GM13977 (cell line): Measurements from ENCODE around the gene SDCCAG8.

ENCODE experiments used
- DNase-seq: peaks from one replicate; pipeline ENCODE4 v3.0.0; 2012; ENCODE audit warnings: low spot score
- in situ Hi-C: fragments of 300-500 bp; cut with MboI; formaldehyde crosslinking; loops from one replicate; pipeline ENCODE4 v1.12.0; 2022; ENCODE audit warnings: low sequenced_read_pairs, low pct_unique_long_range_greater_than_20kb, mixed read lengths, inconsistent platforms; ENCODE audit not compliant: unreplicated experiment
- TF ChIP-seq, protein P1 (sequence below): IDR thresholded peaks from 2 replicates; pipeline ENCODE4 v1.5.1; 2012; ENCODE audit warnings: mild to moderate bottlenecking, control low read depth; ENCODE audit not compliant: insufficient read depth; ENCODE audit errors: extremely low read depth, missing control alignments

SDCCAG8 gene

DNA sequence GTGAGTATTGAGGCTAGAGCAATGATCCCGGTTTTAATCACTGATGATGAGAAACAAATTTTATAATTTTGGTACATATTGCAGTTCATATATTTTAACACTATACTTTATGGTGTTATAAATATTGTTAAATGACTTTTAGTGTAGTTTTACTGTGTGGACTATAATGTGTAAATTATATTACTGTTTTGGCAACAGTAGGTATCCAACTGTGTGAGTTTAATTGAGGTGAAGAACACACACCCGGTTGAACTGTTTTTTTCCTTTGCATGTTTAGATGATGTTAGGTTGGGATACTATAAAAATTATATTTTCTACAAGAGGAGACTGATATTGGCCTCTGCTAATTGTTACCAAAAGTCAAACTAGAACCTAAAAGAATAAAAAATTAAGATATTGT is 166.5 kb downstream of the SDCCAG8 start:
- TF ChIP-seq, protein P1, sequence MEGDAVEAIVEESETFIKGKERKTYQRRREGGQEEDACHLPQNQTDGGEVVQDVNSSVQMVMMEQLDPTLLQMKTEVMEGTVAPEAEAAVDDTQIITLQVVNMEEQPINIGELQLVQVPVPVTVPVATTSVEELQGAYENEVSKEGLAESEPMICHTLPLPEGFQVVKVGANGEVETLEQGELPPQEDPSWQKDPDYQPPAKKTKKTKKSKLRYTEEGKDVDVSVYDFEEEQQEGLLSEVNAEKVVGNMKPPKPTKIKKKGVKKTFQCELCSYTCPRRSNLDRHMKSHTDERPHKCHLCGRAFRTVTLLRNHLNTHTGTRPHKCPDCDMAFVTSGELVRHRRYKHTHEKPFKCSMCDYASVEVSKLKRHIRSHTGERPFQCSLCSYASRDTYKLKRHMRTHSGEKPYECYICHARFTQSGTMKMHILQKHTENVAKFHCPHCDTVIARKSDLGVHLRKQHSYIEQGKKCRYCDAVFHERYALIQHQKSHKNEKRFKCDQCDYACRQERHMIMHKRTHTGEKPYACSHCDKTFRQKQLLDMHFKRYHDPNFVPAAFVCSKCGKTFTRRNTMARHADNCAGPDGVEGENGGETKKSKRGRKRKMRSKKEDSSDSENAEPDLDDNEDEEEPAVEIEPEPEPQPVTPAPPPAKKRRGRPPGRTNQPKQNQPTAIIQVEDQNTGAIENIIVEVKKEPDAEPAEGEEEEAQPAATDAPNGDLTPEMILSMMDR, result no peak
- DNase-seq, result no peak
- in situ Hi-C loops, result no loop called here

DNA sequence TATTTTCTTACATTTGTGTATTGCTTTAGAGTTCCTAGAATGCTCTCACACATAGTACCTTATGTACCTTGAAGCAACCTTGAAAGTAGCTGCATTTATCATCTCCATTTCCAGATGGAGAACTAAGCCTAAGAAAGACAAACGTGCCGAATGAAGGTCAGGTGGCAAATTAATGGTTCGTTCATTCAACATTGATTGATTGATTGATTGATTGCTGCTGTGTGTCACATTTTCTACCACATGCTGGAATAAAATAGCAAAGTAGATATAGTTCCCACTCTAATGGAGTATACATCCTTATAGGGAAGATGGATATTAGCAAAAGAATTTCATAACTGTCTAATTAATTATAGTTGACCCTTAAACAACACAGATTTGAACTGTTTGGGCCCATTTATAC is 172.2 kb downstream of the SDCCAG8 start:
- no peak for DNase-seq
- in situ Hi-C loops, result no loop called here
- TF ChIP-seq, protein P1, result no peak

DNA sequence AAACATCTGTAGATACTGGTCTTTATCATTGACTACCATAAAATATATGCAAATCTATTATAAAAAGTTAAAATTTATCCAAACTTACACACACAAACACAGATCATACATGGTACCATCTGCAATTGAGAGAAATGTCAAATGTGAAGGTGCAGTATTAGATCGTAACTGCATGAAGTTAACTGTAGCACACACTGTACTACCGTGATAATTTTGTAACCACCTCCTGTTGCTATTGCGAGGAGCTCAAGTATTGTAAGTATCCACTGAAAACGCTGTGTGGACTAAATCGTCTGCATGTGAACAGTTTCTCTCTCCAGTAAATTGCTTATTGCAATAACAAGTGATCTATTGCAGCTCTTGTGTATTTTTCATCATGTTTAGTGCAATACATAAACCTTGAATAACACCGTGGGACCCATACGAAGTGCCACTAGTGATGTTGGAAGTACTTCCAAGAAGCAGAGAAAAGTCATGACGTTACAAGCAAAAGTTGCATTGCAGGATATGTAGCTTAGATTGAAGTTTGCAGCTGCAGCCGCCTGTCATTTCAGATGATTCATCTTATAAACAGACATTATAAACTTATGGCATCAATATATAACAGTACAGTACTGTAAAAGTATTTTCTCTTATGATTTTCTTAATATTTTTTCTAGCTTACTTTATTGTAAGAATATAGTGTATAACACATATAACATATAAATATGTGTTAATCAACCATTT is 172.9 kb downstream of the SDCCAG8 start:
- DNase-seq, result no peak
- in situ Hi-C loops, result no loop called here
- TF ChIP-seq, protein P1, result no peak

DNA sequence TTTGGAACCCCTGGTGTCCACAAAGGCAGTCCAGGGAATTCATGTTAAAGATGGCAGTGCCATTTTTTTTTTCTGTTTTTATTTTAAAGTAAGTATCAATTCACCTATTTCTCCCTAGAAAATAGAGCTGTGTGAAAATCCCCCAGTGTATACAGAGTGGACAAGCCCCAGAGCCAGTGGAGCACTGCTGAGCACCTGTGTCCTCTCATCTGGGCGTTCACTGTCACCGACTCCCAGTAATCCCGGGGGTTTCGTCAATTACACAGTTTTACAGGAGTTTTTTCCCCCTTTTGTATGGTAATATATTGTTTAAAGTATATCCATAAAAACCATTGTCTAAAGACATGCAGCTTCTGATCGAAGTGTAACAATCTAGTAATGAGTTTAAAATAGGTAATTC is 175.8 kb downstream of the SDCCAG8 start:
- DNase-seq, result no peak
- TF ChIP-seq, protein P1, result no peak
- in situ Hi-C loops, result no loop called here

GRCh38 chr1:243432136-243432535 is 176.3 kb downstream of the SDCCAG8 start:
- TF ChIP-seq, protein P1, result no peak
- DNase-seq, result no peak

GRCh38 chr1:243433737-243434370 is 178.0 kb downstream of the SDCCAG8 start:
- in situ Hi-C loops, result no loop called here
- DNase-seq, result no peak
- TF ChIP-seq, protein P1, result no peak

More at GRCh38 chr1:243432136-243432535, 176.3 kb downstream of the SDCCAG8 start:
- in situ Hi-C loops, result no loop called here
